Psoas muscle (tissue), 8 donors: Measurements from ENCODE around the gene ADO. TPM values are rescaled to one million over a fixed set of nuclear protein-coding genes. Genes with fewer than 3 reads are reported as not detected.

ENCODE experiments used
- ATAC-seq, 4 donors: fragments of 200-7000 bp; cut with Tn5 transposase; one replicate each; pipeline ENCODE4 v1.9.1; 2020; ENCODE audit warnings: moderate library complexity in 3 of 4, mild to moderate bottlenecking in 2 of 4
- DNase-seq, 2 donors: peaks; one replicate each; pipeline ENCODE4 v3.0.0-alpha.2; 2020
- H3K27ac ChIP-seq: fragments of 200-600 bp; one replicate; pipeline ENCODE4 v1.8.0; 2022
- H3K27me3 ChIP-seq, 3 donors: fragments of 200-600 bp in 1 of 3; one replicate each; pipeline versions ENCODE4 v1.6.1 to v1.8.0; 2013 to 2022; ENCODE audit warnings: low read length in 2 of 3, mild to moderate bottlenecking in 2 of 3, moderate library complexity in 1 of 3; ENCODE audit not compliant: insufficient read depth in 3 of 3
- H3K36me3 ChIP-seq, 2 donors: fragments of 200-600 bp in 1 of 2; one replicate each; pipeline versions ENCODE4 v1.6.1 to v1.8.0; 2013 to 2022; ENCODE audit warnings: low read depth in 1 of 2, mild to moderate bottlenecking in 1 of 2, moderate library complexity in 1 of 2; ENCODE audit not compliant: insufficient read depth in 1 of 2
- H3K4me1 ChIP-seq: fragments of 200-600 bp; one replicate; pipeline ENCODE4 v1.8.0; 2022
- H3K4me3 ChIP-seq: fragments of 200-600 bp; one replicate; pipeline ENCODE4 v1.8.0; 2022; ENCODE audit warnings: mild to moderate bottlenecking
- H3K9me3 ChIP-seq: fragments of 200-600 bp; one replicate; pipeline ENCODE4 v1.8.0; 2022
- CTCF ChIP-seq: fragments of 200-600 bp; IDR thresholded peaks from one replicate; pipeline ENCODE4 v1.8.0; 2022; ENCODE audit warnings: antibody characterized with exemption
- WGBS, 3 donors: extraction: QIAGEN DNeasy Blood & Tissue Kit; methylation state at CpG; one replicate each; pipeline versions ENCODE4 v1.1.6 to v1.1.7; 2013; 5-methylcytosine and 5-hydroxymethylcytosine counted together
- intact Hi-C, 2 donors: fragments of 100-400 bp; cut with DNase I; formaldehyde crosslinking; loops; one replicate each; pipeline versions ENCODE4 v1.11.0 to v1.14.2; 2022
- polyA plus RNA-seq, 3 donors: library from polyadenylated mRNA; stranded (reverse); fragments of 200-250 nt; gene quantifications; one replicate each; pipeline ENCODE4 v1.2.3, GENCODE V29; 2013
- total RNA-seq, 4 donors: library from RNA; stranded (reverse); fragmentation: NEBNext Ultra II Directional in 2 of 4; extraction: Animal tissue kit (Norgen Biotek cat#: 25700) in 2 of 4; gene quantifications; one replicate each; pipeline versions ENCODE4 v1.2.1 to v1.2.4, GENCODE V29; 2021 to 2023
- donor health status: healthy with polysubstance abuse.
- donor health status: DM: no; HTN: no; CAD: no; lungs with moderate emphysema.
- donor health status: Bipolar disorder and iron deficiency.
- donor health status: healthy.
- donor health status: DM: yes; HTN: yes; CAD: no.
- donor health status: DM: no; HTN: no; CAD: no.
- donor health status: DM: no; HTN: no; CAD: no.
- donor health status: DM: yes; HTN: yes; CAD: no.

The ADO gene
- total and polyA plus RNA-seq, 7 donors: 11.6 to 27.1 (median 20.3) TPM

DNA sequence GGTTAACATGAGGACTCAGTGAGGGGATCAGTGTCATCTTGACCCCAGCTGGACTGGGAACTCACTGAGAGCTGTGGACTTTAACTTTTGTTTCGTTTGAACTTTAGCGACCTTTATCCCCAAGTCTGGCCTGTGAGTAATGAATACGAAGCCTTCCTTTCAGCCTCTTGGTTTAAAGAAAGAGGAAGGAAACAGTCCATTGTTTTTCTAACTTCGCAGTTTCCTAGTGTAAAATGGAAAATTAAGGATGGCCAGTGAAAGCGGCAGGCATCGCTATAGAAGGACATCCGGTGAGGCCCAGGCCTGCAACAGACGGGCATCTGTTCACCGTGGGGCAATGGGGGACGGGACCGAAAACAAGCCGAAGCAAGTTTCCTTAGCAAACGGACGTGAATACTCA, 44.1 kb upstream of the ADO start:
- ATAC-seq (no peak), DNase-seq (no peak)
- WGBS, 3 donors: 77 to 80% (median 78%) methylated on average over 14 of the region's 14 CpGs
- Histone ChIP-seq H3K27me3 (no peaks in the 10 kb centered on the region), H3K36me3 (no peaks in the 10 kb centered on the region), H3K4me3 (no peak overlapping the region), H3K9me3 (no peaks in the 10 kb centered on the region), H3K27ac (peak overlapping the region; percentile 59), H3K4me1 (no peaks in the 10 kb centered on the region)
- no peak for TF ChIP-seq CTCF
- intact Hi-C loops: loop anchor here in 1 of 2 donors (5.0 kb wide), 1 partner anchor 42 kb away; the partner anchor contains the start of gene ADO

GRCh38 chr10:62761115-62761514, 43.4 kb upstream of the ADO start:
- Histone ChIP-seq H3K4me3 (no peak overlapping the region), H3K4me1 (no peaks in the 10 kb centered on the region), H3K27ac (no peak overlapping the region), H3K36me3 (no peaks in the 10 kb centered on the region), H3K9me3 (no peaks in the 10 kb centered on the region), H3K27me3 (no peaks in the 10 kb centered on the region)
- intact Hi-C loops: loop anchor here in 1 of 2 donors (5.0 kb wide), 1 partner anchor 41 kb away; the partner anchor contains the start of gene ADO
- TF ChIP-seq CTCF: no peak
- ATAC-seq (no peak), DNase-seq (no peak)
- WGBS, 3 donors: 57 to 66% (median 63%) methylated on average over 3 of the region's 3 CpGs

DNA sequence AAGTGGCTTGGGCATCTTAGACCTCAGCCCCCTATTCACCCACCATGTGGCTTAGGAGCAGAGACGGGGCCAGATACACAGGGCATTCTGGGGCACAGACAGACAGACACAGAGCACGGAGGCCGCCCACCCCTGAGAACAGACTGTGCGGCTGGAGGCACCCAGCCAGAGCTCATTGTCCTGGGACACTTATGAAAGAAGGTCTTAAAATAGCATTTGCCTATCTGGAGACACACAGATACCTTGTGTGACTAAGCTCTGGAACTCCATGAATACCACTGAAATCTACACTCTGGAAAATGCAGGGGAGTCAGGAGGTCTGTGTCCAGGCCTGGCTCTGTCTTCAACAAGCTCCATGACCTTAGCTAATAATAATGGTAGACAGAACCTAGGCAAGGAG, 41.4 kb upstream of the ADO start:
- 34 to 47% (median 44%) methylated on average over 4 of the region's 4 CpGs for WGBS, 3 donors
- no peak for TF ChIP-seq CTCF
- Histone ChIP-seq H3K4me3 (no peak overlapping the region), H3K27ac (peak overlapping the region; percentile 19), H3K36me3 (no peaks in the 10 kb centered on the region), H3K9me3 (no peaks in the 10 kb centered on the region), H3K27me3 (no peaks in the 10 kb centered on the region), H3K4me1 (no peaks in the 10 kb centered on the region)
- intact Hi-C loops: loop anchor here in 1 of 2 donors (5.0 kb wide), 1 partner anchor 39 kb away; the partner anchor contains the start of gene ADO
- ATAC-seq: peak; percentile 93 to 99 (median 98)
- DNase-seq: peak; percentile 52 to 77

GRCh38 chr10:62764011-62764410, 40.5 kb upstream of the ADO start:
- peaks cover under 1% of the 10 kb centered on the region for H3K4me1 ChIP-seq
- H3K27ac ChIP-seq: no peak overlapping the region
- no peaks in the 10 kb centered on the region for H3K9me3 ChIP-seq
- ATAC-seq (no peak), DNase-seq (no peak)
- H3K36me3 ChIP-seq: no peaks in the 10 kb centered on the region
- no peak overlapping the region for H3K4me3 ChIP-seq
- TF ChIP-seq CTCF: no peak
- 94 to 98% (median 98%) methylated on average over 4 of the region's 4 CpGs for WGBS, 3 donors
- no peaks in the 10 kb centered on the region for H3K27me3 ChIP-seq
- intact Hi-C loops: loop anchor here in 1 of 2 donors (5.0 kb wide), 1 partner anchor 38 kb away; the partner anchor contains the start of gene ADO

DNA sequence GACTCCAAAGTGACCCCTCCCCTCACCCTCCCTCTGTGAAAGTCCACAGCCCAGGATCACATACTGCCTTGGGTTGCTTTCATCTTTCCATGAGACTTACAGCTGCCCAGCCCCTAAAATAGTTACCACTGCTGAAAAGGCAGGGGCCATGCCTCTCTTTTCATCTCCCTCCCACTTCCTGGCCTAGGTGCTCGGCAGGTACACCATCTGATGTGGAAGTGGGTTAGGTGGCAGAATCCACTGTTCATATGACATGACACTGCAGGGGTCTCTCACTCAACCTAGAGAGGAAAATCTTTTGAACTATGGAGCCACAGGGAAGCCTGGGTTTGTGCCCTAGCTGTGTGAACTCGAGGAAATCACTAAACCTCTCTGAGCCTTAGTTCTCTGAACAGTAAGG, 38.8 kb upstream of the ADO start:
- ATAC-seq: no peak
- Histone ChIP-seq H3K9me3 (no peaks in the 10 kb centered on the region), H3K4me1 (peaks cover 15% of the 10 kb centered on the region), H3K27ac (no peak overlapping the region), H3K27me3 (no peaks in the 10 kb centered on the region), H3K4me3 (no peak overlapping the region), H3K36me3 (no peaks in the 10 kb centered on the region)
- intact Hi-C loops: no loop called here
- no peak for TF ChIP-seq CTCF
- no peak for DNase-seq
- 90 to 98% (median 94%) methylated on average over 2 of the region's 2 CpGs for WGBS, 3 donors
